HG03045 (cell line): ENCODE data around the gene FAM76B.

Source experiments
- ATAC-seq: cut with Tn5 transposase; IDR thresholded peaks from one replicate; pipeline ENCODE4 v1.9.1; 2021; ENCODE audit warnings: mild to moderate bottlenecking, moderate library complexity; ENCODE audit not compliant: unreplicated experiment

Gene FAM76B

GRCh38 chr11:95792700-95793099, 3.1 kb upstream of the FAM76B start:
- no peak for ATAC-seq

DNA sequence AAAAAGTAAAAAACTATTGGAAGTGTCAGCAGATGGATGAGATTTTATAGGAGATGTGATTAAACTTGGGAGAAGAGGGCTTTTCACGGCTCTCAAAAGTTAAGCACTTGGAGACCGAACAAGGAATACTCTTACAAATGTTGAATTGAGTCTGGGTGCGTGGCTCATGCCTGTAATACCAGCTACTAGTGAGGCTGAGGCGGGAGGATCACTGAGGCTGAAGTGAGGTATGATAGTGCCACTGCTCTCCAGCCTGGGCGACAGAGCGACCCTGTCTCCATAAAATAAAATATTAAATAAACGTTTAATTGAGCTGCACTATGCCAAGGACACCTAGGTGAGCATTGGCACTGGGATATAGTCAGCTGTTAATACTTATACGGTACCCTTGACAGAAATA, 2.6 kb upstream of the FAM76B start:
- no peak for ATAC-seq

GRCh38 chr11:95791709-95792033, 2.1 kb upstream of the FAM76B start:
- ATAC-seq: no peak

- no peak for ATAC-seq
Measured at GRCh38 chr11:95790933-95791708, 1.5 kb upstream of the FAM76B start.

GRCh38 chr11:95790123-95790932, 746 bp upstream of the FAM76B start, which contains the start of gene CEP57:
Gene CEP57, plus strand, starts transcription at chr11:95790498. Its CDS starts 201 bp downstream, at chr11:95790699.
- peak; percentile 72 for ATAC-seq

DNA sequence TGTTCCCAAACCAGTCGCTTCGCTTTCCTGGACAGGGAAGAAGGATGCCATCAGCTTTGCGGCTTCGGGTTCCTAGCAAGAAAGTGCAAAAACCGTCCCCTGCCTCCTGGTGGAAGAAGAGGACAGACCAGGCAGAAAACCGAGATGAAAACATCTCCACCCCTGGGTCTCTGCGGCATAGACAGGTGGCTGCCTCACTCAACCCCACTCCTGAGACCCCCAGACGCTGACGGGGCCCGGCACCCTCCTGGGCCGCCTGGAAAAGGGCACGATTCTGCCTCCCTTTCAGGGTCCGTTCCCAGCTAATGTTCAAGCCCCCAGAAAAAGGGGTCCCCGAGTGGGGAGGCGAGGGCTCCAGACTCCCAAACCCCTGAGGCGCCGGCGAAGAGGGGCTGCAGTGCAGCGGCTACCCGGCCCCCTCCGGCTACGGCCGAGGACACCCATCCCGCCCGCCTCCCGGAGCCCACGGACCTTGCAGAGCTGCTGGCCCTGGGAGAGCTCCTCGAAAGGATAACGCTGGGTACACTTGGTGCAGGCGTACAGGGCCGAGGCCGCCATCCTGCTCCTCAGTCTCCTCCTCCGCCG, 569 bp downstream of the FAM76B start:
- no peak for ATAC-seq

- ATAC-seq: no peak
Measured at GRCh38 chr11:95780544-95780943, 9.0 kb downstream of the FAM76B start.

GRCh38 chr11:95778699-95779098, 10.9 kb downstream of the FAM76B start:
- ATAC-seq: no peak

GRCh38 chr11:95776859-95777258, 12.7 kb downstream of the FAM76B start:
- no peak for ATAC-seq

GRCh38 chr11:95768521-95768920, 21.1 kb downstream of the FAM76B start:
- ATAC-seq: no peak

DNA sequence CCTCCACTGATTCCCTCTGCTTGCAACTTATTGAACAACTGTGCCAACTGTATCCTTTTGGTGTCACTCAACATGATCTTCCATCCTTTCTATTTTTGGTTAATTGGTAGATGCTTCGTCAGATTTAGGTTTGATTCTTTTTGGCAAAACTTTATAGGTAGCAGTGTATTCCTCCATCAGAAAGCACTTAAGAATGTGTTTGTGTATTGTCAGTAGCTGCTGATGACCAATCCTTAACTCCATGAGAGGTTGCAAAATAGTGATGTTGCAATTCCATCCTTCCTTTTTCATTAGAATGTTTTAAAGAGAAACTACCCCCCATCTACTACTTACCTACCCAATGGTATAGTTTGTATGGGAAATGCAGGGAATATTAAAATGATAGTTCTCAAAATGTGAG, 22.1 kb downstream of the FAM76B start:
- ATAC-seq: no peak

GRCh38 chr11:95766701-95767100, 22.9 kb downstream of the FAM76B start:
- ATAC-seq: no peak

GRCh38 chr11:95764267-95764898, 25.2 kb downstream of the FAM76B start:
- ATAC-seq: no peak

DNA sequence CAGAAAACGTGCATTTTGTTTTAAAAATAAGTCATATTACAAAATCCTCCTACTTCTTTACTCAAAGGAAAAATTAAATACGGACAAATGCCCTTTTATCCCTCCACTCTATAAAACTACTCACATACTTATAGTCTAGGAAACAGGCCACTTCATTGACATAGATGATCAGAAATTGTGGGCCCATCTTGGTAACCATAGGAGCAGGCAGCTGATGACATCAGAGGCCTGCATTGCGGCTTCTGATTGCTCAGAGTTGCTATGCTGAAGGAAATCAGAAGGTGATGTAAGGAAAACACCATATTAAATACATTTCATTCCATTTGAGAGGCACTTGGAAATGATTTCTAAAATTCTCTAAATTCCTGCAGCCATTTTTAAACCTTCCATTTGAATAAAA, 27.0 kb downstream of the FAM76B start:
- no peak for ATAC-seq

DNA sequence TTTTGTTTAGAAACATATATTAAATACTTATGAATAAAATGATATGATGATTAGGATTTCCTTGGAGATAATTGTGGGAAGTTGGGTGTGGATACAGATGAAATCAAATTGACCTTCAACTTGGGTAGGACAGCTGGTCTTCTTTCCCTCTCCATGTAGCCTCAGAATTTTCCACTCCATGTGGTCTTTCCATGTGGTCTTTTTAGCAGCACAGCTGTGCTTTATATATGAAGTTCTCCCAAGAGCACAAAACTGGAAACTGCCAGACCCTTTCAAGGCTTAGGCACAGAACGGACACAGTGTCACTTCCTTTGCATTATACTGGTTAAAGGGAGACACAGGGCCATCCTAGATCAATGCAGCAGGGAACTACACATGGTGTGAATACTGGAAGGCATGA, 28.6 kb downstream of the FAM76B start:
- no peak for ATAC-seq

GRCh38 chr11:95751515-95751914, 38.1 kb downstream of the FAM76B start:
- ATAC-seq: no peak

GRCh38 chr11:95750101-95750500, 39.5 kb downstream of the FAM76B start:
- ATAC-seq: no peak

DNA sequence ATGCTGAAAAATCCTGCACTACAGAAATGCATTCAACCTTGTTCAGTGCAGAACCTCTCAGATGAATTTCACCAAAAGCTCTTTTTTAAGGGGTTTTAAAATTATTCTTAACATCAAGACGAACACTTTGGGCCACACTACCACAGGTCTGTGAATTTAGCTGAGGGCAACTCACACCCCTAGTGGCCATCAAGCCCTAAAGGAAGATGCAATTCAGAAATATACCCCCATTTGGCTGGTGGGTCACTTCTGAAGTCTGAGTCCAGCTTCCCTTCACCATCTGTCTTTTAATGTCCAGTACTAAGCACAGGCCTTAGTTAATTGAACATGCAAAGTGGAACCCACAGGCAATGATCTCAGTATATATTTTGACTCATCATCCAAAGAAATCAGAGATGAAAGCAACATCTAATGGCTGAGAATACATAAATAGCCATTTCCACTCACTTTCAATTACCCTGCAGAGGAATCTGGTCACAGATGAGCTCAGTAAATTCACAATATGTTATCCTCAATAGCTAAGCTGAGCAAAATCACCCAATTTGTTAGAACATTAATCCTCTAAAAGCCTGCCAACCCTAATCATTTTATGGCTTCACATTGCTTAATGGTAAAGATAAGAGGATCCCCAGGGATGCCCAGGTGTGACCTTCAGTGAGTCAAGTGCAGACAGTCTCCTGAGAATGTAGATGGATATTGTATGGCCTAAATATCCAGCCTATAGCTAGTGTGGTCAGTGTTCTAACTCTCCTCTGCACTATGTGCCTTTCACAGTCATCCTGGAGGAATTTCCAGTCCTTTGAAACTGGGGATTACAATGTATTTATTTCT, 50.3 kb downstream of the FAM76B start:
- no peak for ATAC-seq

DNA sequence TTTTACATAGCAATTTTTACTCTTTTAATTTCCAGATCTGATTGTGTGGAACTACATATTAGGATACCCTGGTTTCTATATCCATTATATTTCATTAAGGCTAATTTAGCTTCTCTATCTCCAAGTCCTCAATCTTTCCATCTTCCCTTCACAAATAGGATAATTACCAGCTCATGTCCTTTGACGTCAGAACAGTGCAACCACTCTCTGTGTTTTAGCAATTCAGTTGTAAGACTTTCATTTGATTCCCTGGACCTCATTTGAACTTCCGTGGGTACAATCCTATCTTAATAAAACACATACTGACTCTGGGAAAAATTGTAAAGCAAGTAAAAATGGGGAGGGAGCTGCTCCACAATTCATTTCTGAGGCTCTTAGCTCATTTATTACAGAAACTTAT, 52.8 kb downstream of the FAM76B start:
- ATAC-seq: no peak

DNA sequence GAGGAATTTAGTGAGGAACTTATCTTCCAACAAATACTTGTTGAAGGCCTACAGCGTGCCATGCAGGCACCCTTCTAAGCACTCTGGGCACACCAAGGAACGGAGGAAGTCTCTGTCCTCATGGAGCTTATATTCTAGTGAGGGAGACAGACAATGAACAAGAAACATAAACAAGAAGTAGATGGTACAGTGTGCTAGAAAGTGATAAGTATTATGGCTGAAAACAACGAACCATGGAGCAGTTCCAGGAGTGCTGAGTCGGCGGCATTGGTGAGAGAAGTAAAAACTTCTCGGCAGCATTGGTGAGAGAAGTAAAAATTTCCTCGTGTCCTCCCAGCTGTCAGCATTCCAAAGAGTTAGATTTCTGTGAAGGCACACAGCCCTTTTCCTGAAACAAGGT, 53.2 kb downstream of the FAM76B start:
- no peak for ATAC-seq
